Measurements from ENCODE around the gene M6PR. TPM values are rescaled to one million over a fixed set of nuclear protein-coding genes. Genes with fewer than 3 reads are reported as not detected.

M6PR gene
- total and polyA plus RNA-seq, 2 of the 8 experiments (the other 6 are each of a cell fraction or from before 2014, with no cell fraction given), result 106 to 122 TPM

DNA sequence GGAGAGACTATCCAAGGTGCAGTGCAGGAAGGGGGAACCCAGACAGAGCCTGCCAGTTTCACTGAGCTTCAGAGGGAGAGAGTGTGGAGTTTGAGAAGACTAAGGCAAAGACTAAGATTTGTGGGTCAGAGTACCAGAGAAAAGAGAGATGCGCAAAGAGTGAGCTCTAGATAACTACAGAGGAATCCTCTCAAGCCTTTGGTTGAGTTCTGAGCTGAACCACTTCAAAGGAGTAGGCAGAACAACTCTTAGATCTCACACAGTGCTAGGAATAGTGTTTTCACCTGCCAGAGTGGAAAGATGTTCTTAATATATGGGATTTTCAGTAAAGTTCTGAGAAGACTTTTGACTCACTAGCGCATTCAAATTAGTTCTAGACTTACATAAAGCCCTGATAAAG is 10.7 kb upstream of the M6PR start:
- POLR2A ChIA-PET (ENCODE audit: partially characterized antibody), result interaction anchor here (0.6 to 1.5 kb wide), 3 partner anchors 10 to 38 kb away, joined by 3 to 4 read pairs (median 3); partner anchors contain the start of gene M6PR
- FAIRE-seq, result no peak
- H3K36me3 ChIP-seq (ENCODE audit: control insufficient read depth in 2 of 4, insufficient read depth in 4 of 4, low read length in 3 of 4), result 0 out of 8 replicates have a peak, but pooled peaks cover 0 to 4% (median 0%) of the 10 kb centered on the region in 4 experiments

More for the DNA sequence above, 10.7 kb upstream of the M6PR start:
- Histone ChIP-seq H3K4me2 (ENCODE audit: insufficient read depth in 1 of 2, low read depth in 2 of 2, low read length in 2 of 2) (no peak overlapping the region), H4K8ac (ENCODE audit: extremely low read depth, insufficient read depth, low read length) (no peak overlapping the region), H3K79me1 (ENCODE audit: low read depth, low read length) (no peaks in the 10 kb centered on the region), H2AK5ac (ENCODE audit: low read depth, low read length) (no peak overlapping the region), H2BK5ac (ENCODE audit: low read depth, low read length) (no peak overlapping the region), H3K4ac (replicated peaks; ENCODE audit: insufficient read length, low read depth, low read length) (no peak overlapping the region), H2BK20ac (ENCODE audit: low read length) (no peak overlapping the region), H2BK120ac (replicated peaks; ENCODE audit: low read depth, low read length) (no peak overlapping the region), H4K91ac (replicated peaks; ENCODE audit: insufficient read length, low read length) (no peak overlapping the region), H3K9ac (replicated peaks in 1 of 4; ENCODE audit: extremely low read depth in 1 of 4, low read depth in 3 of 4, low read length in 3 of 4) (no peak overlapping the region), H3K9me3 (ENCODE audit: insufficient read depth in 2 of 2, low read depth in 1 of 2, low read length in 1 of 2) (no peaks in the 10 kb centered on the region), H4K20me1 (replicated peaks in 1 of 2; ENCODE audit: control insufficient read depth in 1 of 2, insufficient read depth in 2 of 2, low read length in 2 of 2) (no peaks in the 10 kb centered on the region), H3K23me2 (ENCODE audit: low read depth, low read length) (no peaks in the 10 kb centered on the region), H3K4me3 (ENCODE audit: extremely low read depth in 1 of 4, insufficient read depth in 2 of 4, low read depth in 3 of 4, low read length in 4 of 4) (no peak overlapping the region), H2AFZ (ENCODE audit: low read length) (no peak overlapping the region), H3K14ac (ENCODE audit: insufficient read length) (no peak overlapping the region), H3K4me1 (replicated peaks in 1 of 4; ENCODE audit: control insufficient read depth in 3 of 4, insufficient read depth in 4 of 4, low read length in 3 of 4) (peaks cover 0 to 3% (median 0%) of the 10 kb centered on the region in 4 experiments; a peak in 1 of 7 replicates), H2BK15ac (ENCODE audit: low read length) (no peak overlapping the region), H3K79me2 (ENCODE audit: control insufficient read depth in 1 of 2, insufficient read depth in 2 of 2, low read length in 2 of 2) (no peaks in the 10 kb centered on the region), H3K23ac (ENCODE audit: insufficient read length) (no peak overlapping the region), H2BK12ac (ENCODE audit: low read depth, low read length) (no peak overlapping the region), H3K27ac (ENCODE audit: low read depth, low read length) (no peak overlapping the region), H3K18ac (ENCODE audit: extremely low read depth, low read length) (no peak overlapping the region), H4K5ac (ENCODE audit: insufficient read length, low read depth, low read length) (no peak overlapping the region), H3K27me3 (replicated peaks in 1 of 4; ENCODE audit: control insufficient read depth in 3 of 4, extremely low read depth in 1 of 4, insufficient read depth in 3 of 4, low read length in 3 of 4) (no peaks in the 10 kb centered on the region), H3K56ac (replicated peaks; ENCODE audit: insufficient read length, low read depth, low read length) (no peak overlapping the region)
- no peak for DNase-seq (ENCODE audit: low read depth in 1 of 2, low spot score in 2 of 2)
- 92% methylated on average over 2 of the region's 2 CpGs; no CpG with 5 or more reads in 1 of the 2 experiments for WGBS, 2 experiments (ENCODE audit: extremely low coverage in 1 of 2, insufficient coverage in 1 of 2, insufficient read length in 1 of 2, insufficient replicate concordance in 2 of 2, low coverage in 1 of 2, low lambda C conversion rate in 2 of 2, missing lambda C conversion rate in 1 of 2)
- CTCF ChIA-PET (ENCODE audit: partially characterized antibody), result interaction anchor here (1.1 to 2.4 kb wide), 2 partner anchors 11 to 38 kb away, joined by 3 to 7 read pairs; partner anchors contain the start of gene M6PR
- TF ChIP-seq SAP30 (IDR thresholded peaks at IDR 0.05; ENCODE audit: insufficient read depth, insufficient replicate concordance, low read length), result no peak
- TF ChIP-seq ASH2L (IDR thresholded peaks at IDR 0.05; ENCODE audit: low read length), result no peak
- TF ChIP-seq, protein P1, sequence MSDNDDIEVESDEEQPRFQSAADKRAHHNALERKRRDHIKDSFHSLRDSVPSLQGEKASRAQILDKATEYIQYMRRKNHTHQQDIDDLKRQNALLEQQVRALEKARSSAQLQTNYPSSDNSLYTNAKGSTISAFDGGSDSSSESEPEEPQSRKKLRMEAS (IDR thresholded peaks at IDR 0.05), result no peak
- no peak for TF ChIP-seq NRF1 (IDR thresholded peaks at IDR 0.05; ENCODE audit: low read depth, low read length)
- no peak for TF ChIP-seq NANOG (IDR thresholded peaks at IDR 0.05; ENCODE audit: insufficient read depth, low read depth, low read length, poor library complexity, severe bottlenecking)
- TF ChIP-seq ATF3 (IDR thresholded peaks at IDR 0.05; ENCODE audit: insufficient read depth, low read depth, low read length), result no peak
- no peak for TF ChIP-seq TCF12 (IDR thresholded peaks at IDR 0.05; ENCODE audit: low read depth, low read length)

All from H1 (cell line).